OCI-LY3 (cell line): ENCODE data around the gene DNAJC1.

Source experiments
- H2AFZ ChIP-seq: fragments of 200-600, 300-600 bp; shearing (Covaris generic); 2 replicates; pipeline ENCODE4 v1.6.0; 2014; ENCODE audit warnings: antibody characterized with exemption, low read depth, low read length
- H3K27ac ChIP-seq: fragments of 200-600, 300-600 bp; sonication (generic); 2 replicates; pipeline ENCODE4 v1.5.1; 2014; ENCODE audit warnings: mild to moderate bottlenecking, low read length, moderate library complexity, mixed read lengths
- H3K27me3 ChIP-seq: fragments of 200-600, 300-600 bp; sonication (generic); 2 replicates; pipeline ENCODE4 v1.6.1; 2014; ENCODE audit warnings: low read depth, low read length, mixed read lengths
- H3K36me3 ChIP-seq: fragments of 200-600, 300-600 bp; sonication (generic); replicated peaks from 2 replicates; pipeline ENCODE3; 2014; ENCODE audit warnings: low read depth, low read length, mixed read lengths
- H3K4me1 ChIP-seq: fragments of 300-600, 200-600 bp; sonication (generic); 2 replicates; pipeline ENCODE4 v1.6.1; 2014; ENCODE audit warnings: low read length, mixed read lengths
- H3K4me2 ChIP-seq: fragments of 200-600, 300-600 bp; sonication (generic); 2 replicates; pipeline ENCODE4 v1.6.1; 2014; ENCODE audit warnings: low read length, mixed read lengths
- H3K4me3 ChIP-seq: fragments of 300-600, 200-600 bp; sonication (generic); 2 replicates; pipeline ENCODE4 v1.5.1; 2014; ENCODE audit warnings: antibody characterized with exemption, mild to moderate bottlenecking, low read length, moderate library complexity
- H3K79me2 ChIP-seq: fragments of 300-600, 200-600 bp; shearing (Covaris generic); 2 replicates; pipeline ENCODE4 v1.6.1; 2014; ENCODE audit warnings: mild to moderate bottlenecking, low read length, mixed read lengths
- H3K9ac ChIP-seq: fragments of 300-600, 200-600 bp; shearing (Covaris generic); 2 replicates; pipeline ENCODE4 v1.6.0; 2014; ENCODE audit warnings: mild to moderate bottlenecking, low read length, moderate library complexity
- H3K9me3 ChIP-seq: fragments of 200-600, 300-600 bp; shearing (Covaris generic); 2 replicates; pipeline ENCODE4 v1.6.1; 2014; ENCODE audit warnings: low read length, mixed read lengths; ENCODE audit not compliant: insufficient read depth
- H4K20me1 ChIP-seq: fragments of 200-600, 300-600 bp; sonication (generic); 2 replicates; pipeline ENCODE4 v1.6.1; 2016; ENCODE audit warnings: low read length, mixed read lengths; ENCODE audit not compliant: insufficient read depth
- EZH2phosphoT487 ChIP-seq: fragments of 200-600 bp; shearing (Covaris generic); IDR thresholded peaks from 2 replicates; pipeline ENCODE4 v1.6.1; 2018; ENCODE audit warnings: antibody characterized with exemption, mixed run types, low read depth
- TF ChIP-seq, protein P1 (sequence below): fragments of 200-600, 300-600 bp; sonication (generic); IDR thresholded peaks from 2 replicates; pipeline ENCODE4 v1.5.1; 2014; ENCODE audit warnings: antibody characterized with exemption, low read length, low read depth

Gene DNAJC1

DNA sequence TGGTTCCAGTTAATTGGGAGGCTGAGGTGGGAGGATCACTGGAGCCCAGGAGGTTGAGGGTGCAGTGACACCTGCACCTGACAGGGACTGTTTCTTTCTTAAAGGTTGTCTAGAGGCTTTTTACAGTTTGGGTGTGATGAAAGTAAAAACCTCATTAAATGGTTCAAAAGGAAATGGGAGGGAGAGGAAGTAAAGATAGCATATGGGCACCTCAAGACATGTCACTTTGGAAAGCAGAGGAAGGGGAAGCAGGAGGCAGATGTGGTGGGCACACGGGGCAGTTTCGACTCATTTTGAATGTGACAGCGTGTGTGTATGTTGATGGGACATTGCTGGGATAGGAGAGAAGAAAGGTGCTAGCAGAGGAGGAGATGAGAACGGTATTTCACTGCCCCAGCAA is 266.4 kb downstream of the DNAJC1 start:
- TF ChIP-seq, protein P1, sequence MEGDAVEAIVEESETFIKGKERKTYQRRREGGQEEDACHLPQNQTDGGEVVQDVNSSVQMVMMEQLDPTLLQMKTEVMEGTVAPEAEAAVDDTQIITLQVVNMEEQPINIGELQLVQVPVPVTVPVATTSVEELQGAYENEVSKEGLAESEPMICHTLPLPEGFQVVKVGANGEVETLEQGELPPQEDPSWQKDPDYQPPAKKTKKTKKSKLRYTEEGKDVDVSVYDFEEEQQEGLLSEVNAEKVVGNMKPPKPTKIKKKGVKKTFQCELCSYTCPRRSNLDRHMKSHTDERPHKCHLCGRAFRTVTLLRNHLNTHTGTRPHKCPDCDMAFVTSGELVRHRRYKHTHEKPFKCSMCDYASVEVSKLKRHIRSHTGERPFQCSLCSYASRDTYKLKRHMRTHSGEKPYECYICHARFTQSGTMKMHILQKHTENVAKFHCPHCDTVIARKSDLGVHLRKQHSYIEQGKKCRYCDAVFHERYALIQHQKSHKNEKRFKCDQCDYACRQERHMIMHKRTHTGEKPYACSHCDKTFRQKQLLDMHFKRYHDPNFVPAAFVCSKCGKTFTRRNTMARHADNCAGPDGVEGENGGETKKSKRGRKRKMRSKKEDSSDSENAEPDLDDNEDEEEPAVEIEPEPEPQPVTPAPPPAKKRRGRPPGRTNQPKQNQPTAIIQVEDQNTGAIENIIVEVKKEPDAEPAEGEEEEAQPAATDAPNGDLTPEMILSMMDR: no peak
- no peak for TF ChIP-seq EZH2phosphoT487
- Histone ChIP-seq H3K27ac (no peak overlapping the region), H3K9me3 (no peaks in the 10 kb centered on the region), H4K20me1 (no peaks in the 10 kb centered on the region), H2AFZ (no peak overlapping the region), H3K4me2 (no peak overlapping the region), H3K79me2 (no peaks in the 10 kb centered on the region), H3K36me3 (no peaks in the 10 kb centered on the region), H3K9ac (no peak overlapping the region), H3K4me3 (no peak overlapping the region), H3K27me3 (no peaks in the 10 kb centered on the region), H3K4me1 (no peaks in the 10 kb centered on the region)

DNA sequence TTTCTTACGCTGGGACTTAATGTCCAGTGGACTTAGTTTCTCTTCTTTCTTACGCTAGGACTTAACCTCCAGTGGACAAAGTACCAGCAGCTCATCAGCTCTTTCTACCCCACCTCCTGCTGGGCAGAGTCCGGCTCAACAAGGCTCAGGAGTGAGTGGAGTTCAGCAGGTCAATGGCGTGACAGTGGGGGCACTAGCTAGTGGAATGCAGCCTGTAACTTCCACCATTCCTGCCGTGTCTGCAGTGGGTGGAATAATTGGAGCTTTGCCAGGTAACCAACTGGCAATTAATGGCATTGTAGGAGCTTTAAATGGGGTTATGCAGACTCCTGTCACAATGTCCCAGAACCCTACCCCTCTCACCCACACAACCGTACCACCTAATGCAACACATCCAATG is 269.8 kb downstream of the DNAJC1 start:
- Histone ChIP-seq H3K4me3 (no peak overlapping the region), H3K27me3 (no peaks in the 10 kb centered on the region), H3K36me3 (no peaks in the 10 kb centered on the region), H3K27ac (no peak overlapping the region), H4K20me1 (no peaks in the 10 kb centered on the region), H3K9ac (no peak overlapping the region), H3K4me1 (no peaks in the 10 kb centered on the region), H3K4me2 (no peak overlapping the region), H3K9me3 (no peaks in the 10 kb centered on the region), H2AFZ (no peak overlapping the region), H3K79me2 (no peaks in the 10 kb centered on the region)
- TF ChIP-seq EZH2phosphoT487: no peak
- TF ChIP-seq, protein P1: no peak

DNA sequence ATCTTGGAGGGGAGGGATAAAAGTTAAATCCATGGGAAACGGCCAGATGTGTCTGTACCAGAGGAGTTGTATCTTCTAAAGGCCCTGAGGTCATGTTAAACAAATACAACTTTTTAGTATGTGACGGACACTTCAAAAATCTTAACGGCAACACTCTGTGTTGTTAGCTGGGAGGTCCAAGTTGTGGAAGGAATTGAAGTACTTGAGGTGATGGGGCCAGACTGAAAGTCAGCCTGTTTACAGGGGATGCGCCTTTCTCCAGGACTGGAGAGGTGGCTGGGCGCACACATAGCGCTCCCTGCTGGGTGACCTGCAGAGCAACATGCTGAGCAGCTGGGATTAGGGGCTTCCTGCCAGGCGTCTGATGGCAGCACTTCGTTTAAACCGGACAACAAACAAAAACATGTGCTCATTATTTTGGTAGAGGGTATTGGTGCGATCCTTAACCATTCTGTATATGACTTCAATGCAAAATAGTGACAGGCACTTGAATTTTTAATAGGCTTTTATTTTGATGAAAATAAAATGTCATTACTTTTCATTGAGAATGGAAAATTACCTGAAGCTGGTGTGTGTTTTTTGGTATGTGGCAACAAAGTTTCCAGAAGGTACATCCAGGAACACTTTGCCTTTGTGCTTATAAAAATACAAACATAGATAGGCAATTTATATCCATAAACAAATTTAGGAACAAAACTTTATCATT is 271.3 kb downstream of the DNAJC1 start:
- H3K36me3 ChIP-seq: no peaks in the 10 kb centered on the region
- H3K4me2 ChIP-seq: no peak overlapping the region
- H3K4me1 ChIP-seq: no peaks in the 10 kb centered on the region
- no peaks in the 10 kb centered on the region for H3K9me3 ChIP-seq
- no peaks in the 10 kb centered on the region for H4K20me1 ChIP-seq
- no peak overlapping the region for H3K27ac ChIP-seq
- H3K79me2 ChIP-seq: no peaks in the 10 kb centered on the region
- no peak overlapping the region for H3K9ac ChIP-seq
- no peak overlapping the region for H3K4me3 ChIP-seq
- no peaks in the 10 kb centered on the region for H3K27me3 ChIP-seq
- no peak overlapping the region for H2AFZ ChIP-seq
- TF ChIP-seq EZH2phosphoT487: no peak
- TF ChIP-seq, protein P1: peak; percentile 66

DNA sequence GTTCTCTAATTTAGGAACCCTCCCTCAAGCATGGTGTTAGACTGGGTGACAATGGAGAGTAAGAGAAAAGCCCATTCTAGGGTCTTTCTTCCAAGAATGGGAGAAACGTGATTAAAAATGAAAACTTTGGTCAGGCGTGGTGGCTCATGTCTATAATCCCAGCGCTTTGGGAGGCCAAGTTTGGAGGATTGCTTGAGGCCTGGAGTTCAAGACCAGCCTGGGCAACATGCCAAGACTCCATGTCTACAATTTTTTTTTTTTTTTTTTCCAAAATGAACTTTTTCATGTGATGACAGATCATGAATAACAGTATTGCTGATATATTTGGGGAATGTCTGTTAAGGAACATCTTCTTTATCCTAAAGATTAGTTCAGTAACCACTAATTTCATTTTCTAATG is 274.9 kb downstream of the DNAJC1 start:
- no peak overlapping the region for H2AFZ ChIP-seq
- no peak overlapping the region for H3K4me3 ChIP-seq
- no peaks in the 10 kb centered on the region for H4K20me1 ChIP-seq
- H3K9me3 ChIP-seq: no peaks in the 10 kb centered on the region
- H3K9ac ChIP-seq: no peak overlapping the region
- H3K4me1 ChIP-seq: peaks cover 9% of the 10 kb centered on the region
- H3K36me3 ChIP-seq: no peaks in the 10 kb centered on the region
- no peaks in the 10 kb centered on the region for H3K27me3 ChIP-seq
- no peak overlapping the region for H3K27ac ChIP-seq
- no peaks in the 10 kb centered on the region for H3K79me2 ChIP-seq
- TF ChIP-seq, protein P1: no peak
- TF ChIP-seq EZH2phosphoT487: no peak
- no peak overlapping the region for H3K4me2 ChIP-seq
